Smooth muscle cell (in vitro differentiated cells): ENCODE results near the gene WAC. TPM values are rescaled to one million over a fixed set of nuclear protein-coding genes. Genes with fewer than 3 reads are reported as not detected.

Experiments used
- DNase-seq: peaks from one replicate; lab custom pipeline; 2025; ENCODE audit not compliant: unreplicated experiment; lab: John Stamatoyannopoulos, UW
- H2AFZ ChIP-seq: fragments of 200-600 bp; sonication (generic); 2 replicates; pipeline ENCODE4 v1.6.0; 2016; ENCODE audit warnings: antibody characterized with exemption, low read depth, mild to moderate bottlenecking
- H3F3A ChIP-seq: fragments of 200-600 bp; sonication (generic); 2 replicates; pipeline ENCODE4 v1.6.0; 2017; ENCODE audit warnings: antibody characterized with exemption, low read depth
- H3K27ac ChIP-seq: fragments of 200-600 bp; sonication (generic); 2 replicates; pipeline ENCODE4 v1.5.1; 2016; ENCODE audit warnings: low read depth, mild to moderate bottlenecking
- H3K27me3 ChIP-seq: fragments of 200-600 bp; sonication (generic); 2 replicates; pipeline ENCODE4 v1.6.1; 2016; ENCODE audit warnings: low read depth, mild to moderate bottlenecking
- H3K36me3 ChIP-seq: fragments of 200-600 bp; sonication (generic); 2 replicates; pipeline ENCODE4 v1.5.1; 2016; ENCODE audit warnings: low read depth
- H3K4me1 ChIP-seq: fragments of 200-600 bp; sonication (generic); 2 replicates; pipeline ENCODE4 v1.5.1; 2016; ENCODE audit warnings: low read depth
- H3K4me2 ChIP-seq: fragments of 200-600 bp; sonication (generic); 2 replicates; pipeline ENCODE4 v1.6.0; 2016; ENCODE audit warnings: mild to moderate bottlenecking
- H3K4me3 ChIP-seq: fragments of 200-600 bp; sonication (generic); 2 replicates; pipeline ENCODE4 v1.5.1; 2016; ENCODE audit warnings: mild to moderate bottlenecking
- H3K79me2 ChIP-seq: fragments of 200-600 bp; sonication (generic); 2 replicates; pipeline ENCODE4 v1.6.0; 2016; ENCODE audit warnings: low read depth, mild to moderate bottlenecking
- H3K9ac ChIP-seq: fragments of 200-600 bp; sonication (generic); 2 replicates; pipeline ENCODE4 v1.6.0; 2016; ENCODE audit warnings: low read depth
- H3K9me3 ChIP-seq: fragments of 200-600 bp; sonication (generic); replicated peaks from 2 replicates; pipeline ENCODE4 v1.5.1; 2016; ENCODE audit warnings: low read depth
- H4K20me1 ChIP-seq: fragments of 200-600 bp; sonication (generic); 2 replicates; pipeline ENCODE4 v1.6.0; 2016; ENCODE audit warnings: low read depth
- WGBS: methylation state at CpG from one replicate; pipeline ENCODE4 v1.1.7; 2016; ENCODE audit warnings: low lambda C conversion rate; 5-methylcytosine and 5-hydroxymethylcytosine counted together
- polyA plus RNA-seq: library from polyadenylated mRNA; unstranded; fragments of >200 nt; fragmentation: Nextera tagmentation; extraction: Ambion mirVana; gene quantifications from 2 replicates; pipeline ENCODE4 v1.2.1, GENCODE V29; 2016
- total RNA-seq: library from RNA; depleted of rRNA; stranded (reverse); fragments of >200 nt; gene quantifications from 2 replicates; pipeline ENCODE4 v1.2.3, GENCODE V29; 2014
- TF ChIP-seq, protein P1 (sequence below): fragments of 200-600 bp; sonication (generic); IDR thresholded peaks from 2 replicates; pipeline ENCODE4 v1.5.1; 2017; ENCODE audit warnings: borderline replicate concordance, mild to moderate bottlenecking, antibody characterized with exemption; ENCODE audit not compliant: insufficient read depth, poor library complexity, severe bottlenecking

WAC gene
- total and polyA plus RNA-seq, 2 experiments from 2014 or later: 52.2 to 97.5 TPM

DNA sequence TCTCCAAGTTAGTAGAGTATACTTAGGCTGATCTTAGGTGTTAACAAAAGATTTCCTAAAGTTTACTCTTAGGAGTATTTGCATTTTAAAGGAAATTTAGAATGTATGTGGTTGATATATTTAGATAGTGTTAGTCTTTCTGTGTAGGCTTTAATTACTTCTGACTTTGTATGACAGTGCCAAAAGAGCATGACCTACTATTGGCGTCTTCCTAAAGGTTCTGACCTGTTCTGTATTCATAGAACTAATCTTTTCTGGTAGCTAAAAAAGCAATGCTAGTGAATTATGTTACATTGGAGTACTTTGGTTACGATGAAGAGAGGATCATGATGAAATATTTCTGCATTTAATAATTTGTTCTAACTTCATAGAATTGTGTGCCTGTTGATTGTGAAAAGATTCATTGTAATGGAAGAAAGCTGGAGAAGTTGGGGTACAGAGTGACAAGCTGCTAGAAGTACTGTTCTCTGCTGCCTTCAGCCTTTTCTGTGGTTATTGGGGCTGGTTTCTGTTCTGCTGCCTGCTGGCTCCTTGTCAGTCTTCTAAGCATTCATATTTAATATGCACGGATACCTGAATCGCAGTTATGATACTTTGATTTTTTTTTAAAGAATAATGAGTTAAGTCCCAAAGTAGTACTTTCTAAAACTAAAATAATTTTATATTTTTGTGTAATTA is 13.2 kb downstream of the WAC start:
- DNase-seq: no peak

DNA sequence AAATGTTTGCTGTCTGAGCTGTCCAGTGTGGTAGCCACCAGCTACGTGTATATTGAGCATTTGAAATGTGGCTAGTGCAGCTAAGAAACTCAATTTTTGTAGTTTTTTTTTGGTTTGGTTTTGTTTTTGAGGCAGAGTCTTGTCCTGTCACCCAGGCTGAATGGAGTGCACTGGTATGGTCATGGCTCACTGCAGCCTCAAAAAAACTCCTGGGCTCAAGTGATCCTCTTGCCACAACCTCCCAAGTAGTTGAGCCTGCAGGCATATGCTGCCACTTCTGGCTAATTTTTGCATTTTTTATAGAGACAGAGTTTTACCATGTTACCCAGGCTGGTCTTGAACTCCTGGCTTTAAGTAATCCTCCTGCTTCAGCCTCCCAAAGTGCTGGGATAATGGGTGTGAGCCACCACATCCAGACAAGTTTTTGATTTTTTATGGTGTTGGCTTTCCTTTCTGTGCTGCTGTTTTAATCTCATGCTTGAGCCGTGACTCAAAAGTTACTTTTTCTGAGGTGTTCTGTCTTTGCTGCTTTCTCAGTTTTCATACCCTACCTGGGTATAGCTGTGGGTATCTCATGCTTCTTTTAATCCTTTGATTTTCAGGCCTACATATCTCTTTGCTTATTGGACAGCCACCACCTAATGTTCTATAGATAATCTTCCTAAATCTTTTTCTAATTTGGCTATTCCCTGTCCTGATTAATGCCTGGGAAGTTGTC is 16.0 kb downstream of the WAC start:
- no peaks in the 10 kb centered on the region for H3K9me3 ChIP-seq
- H2AFZ ChIP-seq: no peak overlapping the region
- H3K27me3 ChIP-seq: no peaks in the 10 kb centered on the region
- H3K36me3 ChIP-seq: peaks cover 7% of the 10 kb centered on the region
- H3K4me3 ChIP-seq: no peak overlapping the region
- peaks cover 100% of the 10 kb centered on the region for H3K79me2 ChIP-seq
- H3K27ac ChIP-seq: peak overlapping the region; percentile 52
- TF ChIP-seq, protein P1, sequence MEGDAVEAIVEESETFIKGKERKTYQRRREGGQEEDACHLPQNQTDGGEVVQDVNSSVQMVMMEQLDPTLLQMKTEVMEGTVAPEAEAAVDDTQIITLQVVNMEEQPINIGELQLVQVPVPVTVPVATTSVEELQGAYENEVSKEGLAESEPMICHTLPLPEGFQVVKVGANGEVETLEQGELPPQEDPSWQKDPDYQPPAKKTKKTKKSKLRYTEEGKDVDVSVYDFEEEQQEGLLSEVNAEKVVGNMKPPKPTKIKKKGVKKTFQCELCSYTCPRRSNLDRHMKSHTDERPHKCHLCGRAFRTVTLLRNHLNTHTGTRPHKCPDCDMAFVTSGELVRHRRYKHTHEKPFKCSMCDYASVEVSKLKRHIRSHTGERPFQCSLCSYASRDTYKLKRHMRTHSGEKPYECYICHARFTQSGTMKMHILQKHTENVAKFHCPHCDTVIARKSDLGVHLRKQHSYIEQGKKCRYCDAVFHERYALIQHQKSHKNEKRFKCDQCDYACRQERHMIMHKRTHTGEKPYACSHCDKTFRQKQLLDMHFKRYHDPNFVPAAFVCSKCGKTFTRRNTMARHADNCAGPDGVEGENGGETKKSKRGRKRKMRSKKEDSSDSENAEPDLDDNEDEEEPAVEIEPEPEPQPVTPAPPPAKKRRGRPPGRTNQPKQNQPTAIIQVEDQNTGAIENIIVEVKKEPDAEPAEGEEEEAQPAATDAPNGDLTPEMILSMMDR: no peak
- WGBS: 93% methylated on average over 2 of the region's 2 CpGs
- no peak for DNase-seq
- H3K4me2 ChIP-seq: no peak overlapping the region
- H3K4me1 ChIP-seq: no peaks in the 10 kb centered on the region
- no peak overlapping the region for H3K9ac ChIP-seq
- H4K20me1 ChIP-seq: peaks cover 100% of the 10 kb centered on the region
- peaks cover 46% of the 10 kb centered on the region for H3F3A ChIP-seq

More for the DNA sequence above, 13.2 kb downstream of the WAC start:
- Histone ChIP-seq H4K20me1 (peaks cover 100% of the 10 kb centered on the region), H3K9ac (no peak overlapping the region), H3K4me3 (no peak overlapping the region), H3K27ac (peak overlapping the region; percentile 26), H3K4me1 (no peaks in the 10 kb centered on the region), H3K79me2 (peaks cover 100% of the 10 kb centered on the region), H2AFZ (no peak overlapping the region), H3K27me3 (no peaks in the 10 kb centered on the region), H3F3A (peaks cover 35% of the 10 kb centered on the region), H3K36me3 (peaks cover 7% of the 10 kb centered on the region), H3K9me3 (no peaks in the 10 kb centered on the region), H3K4me2 (no peak overlapping the region)
- TF ChIP-seq, protein P1: no peak
- 87% methylated on average over 4 of the region's 4 CpGs for WGBS

DNA sequence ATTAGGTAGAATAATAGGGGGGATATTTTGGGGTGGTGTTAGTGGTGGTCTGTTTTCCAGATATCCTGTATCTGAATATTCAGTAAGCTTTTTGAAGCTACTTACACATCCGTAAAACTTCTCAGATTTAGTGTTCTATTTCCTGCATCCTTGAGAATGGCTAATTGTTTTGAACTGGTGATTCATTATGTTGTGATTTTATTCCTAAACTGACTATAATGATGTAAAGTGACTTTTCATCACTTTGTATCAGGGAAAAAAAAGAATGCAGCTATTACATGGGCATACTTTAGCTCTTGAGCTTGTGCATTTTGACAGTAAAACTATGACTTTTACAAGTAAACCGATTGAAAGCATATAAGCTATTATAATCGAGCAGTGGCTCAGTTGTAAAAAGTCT is 18.2 kb downstream of the WAC start:
- H3K4me1 ChIP-seq: peaks cover 5% of the 10 kb centered on the region
- no peak overlapping the region for H3K4me3 ChIP-seq
- H3K9ac ChIP-seq: no peak overlapping the region
- peaks cover 7% of the 10 kb centered on the region for H3K36me3 ChIP-seq
- no peak for DNase-seq
- TF ChIP-seq, protein P1: no peak
- no peaks in the 10 kb centered on the region for H3K9me3 ChIP-seq
- peaks cover 45% of the 10 kb centered on the region for H3F3A ChIP-seq
- H3K4me2 ChIP-seq: no peak overlapping the region
- no peaks in the 10 kb centered on the region for H3K27me3 ChIP-seq
- peak overlapping the region; percentile 52 for H3K27ac ChIP-seq
- H3K79me2 ChIP-seq: peaks cover 100% of the 10 kb centered on the region
- H2AFZ ChIP-seq: no peak overlapping the region
- WGBS: 70% methylated on average over 3 of the region's 3 CpGs
- H4K20me1 ChIP-seq: peaks cover 100% of the 10 kb centered on the region

DNA sequence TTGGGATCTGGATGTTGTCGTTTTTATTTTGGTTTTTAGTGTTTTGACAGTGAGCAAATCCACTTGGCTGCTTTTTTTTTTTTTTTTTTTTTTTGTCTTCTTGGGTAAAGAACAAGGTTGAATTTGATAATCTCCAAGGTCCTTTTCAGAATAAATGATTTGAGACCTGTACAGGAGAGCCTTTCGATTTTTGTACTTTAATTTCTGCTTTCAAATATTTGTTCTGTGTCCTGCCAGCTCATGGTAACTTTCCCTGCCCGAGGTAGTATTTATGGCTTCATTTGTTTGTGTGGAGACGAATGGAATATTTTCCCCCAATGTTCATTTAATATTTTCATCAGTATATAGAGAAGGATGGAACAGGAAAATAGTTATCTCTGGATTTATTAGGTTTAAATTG is 19.9 kb downstream of the WAC start:
- TF ChIP-seq, protein P1: no peak
- Histone ChIP-seq H3K9ac (no peak overlapping the region), H3K36me3 (peaks cover 11% of the 10 kb centered on the region), H3K9me3 (no peaks in the 10 kb centered on the region), H3K4me2 (no peak overlapping the region), H2AFZ (no peak overlapping the region), H3K79me2 (peaks cover 100% of the 10 kb centered on the region), H3K27me3 (no peaks in the 10 kb centered on the region), H3K4me1 (peaks cover 5% of the 10 kb centered on the region), H4K20me1 (peaks cover 100% of the 10 kb centered on the region), H3K4me3 (no peak overlapping the region), H3K27ac (peak overlapping the region; percentile 23), H3F3A (peaks cover 52% of the 10 kb centered on the region)
- WGBS: 93% methylated on average over 4 of the region's 4 CpGs
- no peak for DNase-seq
